GM12864 (cell line): ENCODE data around the gene RIPOR2.

Experiments used
- DNase-seq: peaks from one replicate; pipeline ENCODE4 v3.0.0-alpha.2; 2011; ENCODE audit warnings: low read depth
- H3K4me3 ChIP-seq: 2 replicates; pipeline ENCODE4 v1.5.1; 2011; ENCODE audit warnings: mild to moderate bottlenecking, low read depth, low read length, control low read depth
- TF ChIP-seq, protein P1 (sequence below): IDR thresholded peaks from 2 replicates; pipeline ENCODE4 v1.5.1; 2011; ENCODE audit warnings: low read depth, mild to moderate bottlenecking, moderate library complexity, low read length, control low read depth, inconsistent platforms; ENCODE audit errors: missing control alignments

The RIPOR2 gene

DNA sequence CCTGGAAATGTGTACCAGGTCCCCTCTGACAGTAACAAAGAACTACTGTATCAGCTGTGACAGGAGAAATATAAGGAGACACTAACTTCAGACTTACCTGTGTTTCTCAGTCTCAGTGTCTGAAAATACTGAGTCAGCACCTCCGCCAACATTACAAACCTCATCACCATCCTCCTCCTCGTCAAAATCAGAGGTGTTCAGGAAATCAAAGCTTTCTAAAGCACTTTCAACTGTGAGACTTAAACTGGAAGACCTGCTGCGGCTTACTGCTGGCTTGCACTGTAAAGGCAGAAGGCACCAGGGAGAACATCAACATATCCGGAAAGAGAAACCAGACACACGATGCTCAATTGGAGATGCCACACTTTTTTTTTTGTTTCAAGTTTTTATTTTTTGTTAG, 96.8 kb downstream of the RIPOR2 start:
- no peak for DNase-seq
- TF ChIP-seq, protein P1, sequence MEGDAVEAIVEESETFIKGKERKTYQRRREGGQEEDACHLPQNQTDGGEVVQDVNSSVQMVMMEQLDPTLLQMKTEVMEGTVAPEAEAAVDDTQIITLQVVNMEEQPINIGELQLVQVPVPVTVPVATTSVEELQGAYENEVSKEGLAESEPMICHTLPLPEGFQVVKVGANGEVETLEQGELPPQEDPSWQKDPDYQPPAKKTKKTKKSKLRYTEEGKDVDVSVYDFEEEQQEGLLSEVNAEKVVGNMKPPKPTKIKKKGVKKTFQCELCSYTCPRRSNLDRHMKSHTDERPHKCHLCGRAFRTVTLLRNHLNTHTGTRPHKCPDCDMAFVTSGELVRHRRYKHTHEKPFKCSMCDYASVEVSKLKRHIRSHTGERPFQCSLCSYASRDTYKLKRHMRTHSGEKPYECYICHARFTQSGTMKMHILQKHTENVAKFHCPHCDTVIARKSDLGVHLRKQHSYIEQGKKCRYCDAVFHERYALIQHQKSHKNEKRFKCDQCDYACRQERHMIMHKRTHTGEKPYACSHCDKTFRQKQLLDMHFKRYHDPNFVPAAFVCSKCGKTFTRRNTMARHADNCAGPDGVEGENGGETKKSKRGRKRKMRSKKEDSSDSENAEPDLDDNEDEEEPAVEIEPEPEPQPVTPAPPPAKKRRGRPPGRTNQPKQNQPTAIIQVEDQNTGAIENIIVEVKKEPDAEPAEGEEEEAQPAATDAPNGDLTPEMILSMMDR = no peak
- H3K4me3 ChIP-seq = no peak overlapping the region

GRCh38 chr6:24838081-24838480, 97.7 kb downstream of the RIPOR2 start:
- DNase-seq = no peak
- no peak overlapping the region for H3K4me3 ChIP-seq
- TF ChIP-seq, protein P1 = no peak

- no peak for DNase-seq
- H3K4me3 ChIP-seq = no peak overlapping the region
- TF ChIP-seq, protein P1 = no peak
These were observed 99.7 kb downstream of the RIPOR2 start for GRCh38 chr6:24836109-24836508.

- TF ChIP-seq, protein P1 = no peak
- H3K4me3 ChIP-seq = no peak overlapping the region
- DNase-seq = no peak
These were observed 101.9 kb downstream of the RIPOR2 start for GRCh38 chr6:24833711-24834386.

- no peak overlapping the region for H3K4me3 ChIP-seq
- DNase-seq = no peak
- TF ChIP-seq, protein P1 = no peak
These were observed 103.0 kb downstream of the RIPOR2 start for GRCh38 chr6:24832794-24833193.

GRCh38 chr6:24831771-24832716, 103.7 kb downstream of the RIPOR2 start:
- TF ChIP-seq, protein P1 = no peak
- no peak for DNase-seq
- no peak overlapping the region for H3K4me3 ChIP-seq

GRCh38 chr6:24829657-24830056, 106.1 kb downstream of the RIPOR2 start:
- no peak overlapping the region for H3K4me3 ChIP-seq
- DNase-seq = no peak
- TF ChIP-seq, protein P1 = no peak
